HG02798 (cell line): ENCODE measurements around the gene ICAM2.
"Not testable (repeated sequence)": the region's sequence is repeated elsewhere in the genome, so short reads cannot be mapped to it uniquely, and the experiment has no call there.

Experiments
- ATAC-seq: cut with Tn5 transposase; IDR thresholded peaks from one replicate; pipeline ENCODE4 v1.9.1; 2021; ENCODE audit warnings: mild to moderate bottlenecking; ENCODE audit not compliant: unreplicated experiment, poor library complexity

The ICAM2 gene

GRCh38 chr17:64045176-64045575 lies 24.7 kb upstream of the ICAM2 start:
- no peak for ATAC-seq

- no peak for ATAC-seq
These were observed 22.5 kb upstream of the ICAM2 start for GRCh38 chr17:64042700-64043485.

- ATAC-seq = no peak
These were observed 21.5 kb upstream of the ICAM2 start for GRCh38 chr17:64041912-64042311.

- ATAC-seq = no peak
These were observed 19.8 kb upstream of the ICAM2 start for GRCh38 chr17:64040206-64040605.

- ATAC-seq = no peak
These were observed 18.6 kb upstream of the ICAM2 start for GRCh38 chr17:64039106-64039400.

GRCh38 chr17:64038331-64039105 lies 18.1 kb upstream of the ICAM2 start:
- ATAC-seq = no peak

GRCh38 chr17:64037802-64038201 lies 17.4 kb upstream of the ICAM2 start:
- ATAC-seq = no peak

GRCh38 chr17:64037180-64037579 lies 16.7 kb upstream of the ICAM2 start:
- ATAC-seq = no peak

GRCh38 chr17:64036198-64036922 lies 15.9 kb upstream of the ICAM2 start:
- no peak for ATAC-seq

GRCh38 chr17:64032081-64032480 lies 11.6 kb upstream of the ICAM2 start:
- ATAC-seq = no peak

GRCh38 chr17:64028874-64029464 lies 8.5 kb upstream of the ICAM2 start:
- peak; percentile 44 for ATAC-seq

- peak; percentile 59 for ATAC-seq
These were observed 5.4 kb upstream of the ICAM2 start for GRCh38 chr17:64025732-64026294.

GRCh38 chr17:64024781-64025731 lies 4.6 kb upstream of the ICAM2 start:
- ATAC-seq = no peak

GRCh38 chr17:64024215-64024654 lies 3.8 kb upstream of the ICAM2 start:
- no peak for ATAC-seq

- ATAC-seq = no peak
These were observed 2.2 kb upstream of the ICAM2 start for GRCh38 chr17:64022611-64023063.

GRCh38 chr17:64019551-64019961 lies 877 bp downstream of the ICAM2 start:
- ATAC-seq = not testable (repeated sequence)

- no peak for ATAC-seq
These were observed 3.0 kb downstream of the ICAM2 start for GRCh38 chr17:64017381-64017980.

- ATAC-seq = no peak
These were observed 3.5 kb downstream of the ICAM2 start for GRCh38 chr17:64016974-64017373.
